ENCODE results near the gene PSAP.

Gene PSAP

DNA sequence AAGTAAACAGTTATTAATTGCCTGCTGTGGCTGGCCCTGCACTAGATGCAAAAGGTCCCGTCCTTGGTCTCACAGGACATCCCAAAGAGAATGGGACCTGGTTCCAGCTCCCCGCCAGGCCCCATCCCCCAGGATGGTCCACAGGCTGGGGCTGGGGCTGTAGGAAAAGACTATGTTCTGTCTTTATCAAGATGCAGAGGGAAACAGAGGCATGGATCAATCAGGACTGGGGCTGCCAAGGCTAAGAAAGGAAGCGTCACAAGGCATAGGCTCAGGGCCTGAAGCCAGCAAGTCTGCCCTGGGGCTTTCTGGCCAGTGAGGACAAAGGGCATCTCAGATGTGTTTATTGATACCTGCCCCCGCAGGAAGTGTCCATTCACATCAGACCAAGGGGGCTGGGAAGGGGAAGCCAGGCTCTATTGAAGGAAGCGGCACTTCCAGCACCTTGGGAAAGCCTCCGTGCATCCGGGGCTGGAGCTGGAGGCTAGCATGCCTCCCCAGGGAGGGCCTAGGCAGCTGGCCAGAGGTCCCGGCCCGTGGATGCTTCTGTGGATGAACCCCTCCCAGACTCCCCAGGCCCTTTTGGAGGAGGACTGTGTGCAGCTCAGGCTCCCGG is 83.5 kb downstream of the PSAP start:
- DNase-seq (ENCODE audit: low read depth in 2 of 2), result no peak

DNA sequence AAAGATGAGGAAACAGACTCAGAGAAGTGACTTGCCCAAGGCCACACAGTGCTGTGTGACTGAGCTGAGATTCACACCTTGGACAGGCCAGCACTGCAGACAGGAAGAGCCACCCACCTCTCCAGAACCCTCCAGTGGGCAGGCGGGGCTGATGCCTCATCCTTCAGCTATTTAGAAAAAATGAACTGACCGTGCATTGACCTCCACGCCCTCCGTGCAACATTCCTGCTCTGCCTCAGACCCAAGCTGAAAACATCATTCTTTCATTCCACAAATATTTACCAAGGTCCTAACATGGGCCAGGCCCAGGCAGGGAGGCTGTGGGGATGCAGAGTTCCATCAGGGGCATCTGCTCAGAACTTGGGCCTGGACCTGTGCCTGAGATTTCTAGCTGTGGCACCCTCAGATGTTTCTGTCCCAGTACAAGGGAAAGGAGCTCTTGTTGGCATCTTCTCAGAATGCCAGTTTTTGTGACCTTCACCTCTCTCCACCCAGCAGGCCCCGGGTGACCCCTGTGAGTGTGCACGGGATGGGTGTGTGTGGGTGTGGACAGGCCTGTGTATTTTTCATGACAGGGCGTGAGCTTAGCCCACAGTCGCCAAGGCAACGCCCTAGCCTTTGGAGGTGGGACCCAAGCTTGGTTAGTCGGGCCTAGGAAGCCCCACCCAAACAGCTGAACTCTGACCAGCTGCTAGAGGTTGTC is 84.2 kb downstream of the PSAP start:
- no peak for DNase-seq (ENCODE audit: low read depth in 2 of 2)
